ENCODE measurements around the gene PELO.

DNA sequence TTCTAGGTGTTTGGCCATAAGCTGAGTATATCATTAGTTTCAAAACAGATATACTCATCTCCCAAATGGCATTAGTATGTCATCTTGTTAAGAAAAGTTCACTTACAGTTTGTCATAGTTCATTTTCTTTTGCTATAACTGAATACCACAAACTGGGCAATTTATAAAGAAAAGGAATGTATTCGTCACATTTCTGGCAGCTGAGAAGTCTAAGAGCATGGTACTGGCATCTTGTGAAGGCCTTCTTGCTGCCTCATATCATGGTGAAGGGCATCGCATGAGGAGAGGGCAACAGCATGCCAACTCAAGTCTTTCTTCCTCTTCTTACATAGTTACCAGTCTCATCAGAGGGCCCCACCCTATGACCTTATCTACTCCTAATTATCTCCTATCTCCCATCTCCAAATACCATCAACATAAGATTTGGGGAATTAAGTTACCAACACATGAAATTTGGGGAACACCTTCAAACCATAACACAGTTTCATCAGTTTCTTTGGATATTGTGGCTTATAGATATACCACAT lies 20.4 kb upstream of the PELO start:
- TF ChIP-seq, protein P1, sequence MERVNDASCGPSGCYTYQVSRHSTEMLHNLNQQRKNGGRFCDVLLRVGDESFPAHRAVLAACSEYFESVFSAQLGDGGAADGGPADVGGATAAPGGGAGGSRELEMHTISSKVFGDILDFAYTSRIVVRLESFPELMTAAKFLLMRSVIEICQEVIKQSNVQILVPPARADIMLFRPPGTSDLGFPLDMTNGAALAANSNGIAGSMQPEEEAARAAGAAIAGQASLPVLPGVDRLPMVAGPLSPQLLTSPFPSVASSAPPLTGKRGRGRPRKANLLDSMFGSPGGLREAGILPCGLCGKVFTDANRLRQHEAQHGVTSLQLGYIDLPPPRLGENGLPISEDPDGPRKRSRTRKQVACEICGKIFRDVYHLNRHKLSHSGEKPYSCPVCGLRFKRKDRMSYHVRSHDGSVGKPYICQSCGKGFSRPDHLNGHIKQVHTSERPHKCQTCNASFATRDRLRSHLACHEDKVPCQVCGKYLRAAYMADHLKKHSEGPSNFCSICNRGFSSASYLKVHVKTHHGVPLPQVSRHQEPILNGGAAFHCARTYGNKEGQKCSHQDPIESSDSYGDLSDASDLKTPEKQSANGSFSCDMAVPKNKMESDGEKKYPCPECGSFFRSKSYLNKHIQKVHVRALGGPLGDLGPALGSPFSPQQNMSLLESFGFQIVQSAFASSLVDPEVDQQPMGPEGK (CRISPR knock-in tag; IDR thresholded peaks at IDR 0.05; ENCODE audit: borderline replicate concordance) = no peak
- TF ChIP-seq, protein P2, sequence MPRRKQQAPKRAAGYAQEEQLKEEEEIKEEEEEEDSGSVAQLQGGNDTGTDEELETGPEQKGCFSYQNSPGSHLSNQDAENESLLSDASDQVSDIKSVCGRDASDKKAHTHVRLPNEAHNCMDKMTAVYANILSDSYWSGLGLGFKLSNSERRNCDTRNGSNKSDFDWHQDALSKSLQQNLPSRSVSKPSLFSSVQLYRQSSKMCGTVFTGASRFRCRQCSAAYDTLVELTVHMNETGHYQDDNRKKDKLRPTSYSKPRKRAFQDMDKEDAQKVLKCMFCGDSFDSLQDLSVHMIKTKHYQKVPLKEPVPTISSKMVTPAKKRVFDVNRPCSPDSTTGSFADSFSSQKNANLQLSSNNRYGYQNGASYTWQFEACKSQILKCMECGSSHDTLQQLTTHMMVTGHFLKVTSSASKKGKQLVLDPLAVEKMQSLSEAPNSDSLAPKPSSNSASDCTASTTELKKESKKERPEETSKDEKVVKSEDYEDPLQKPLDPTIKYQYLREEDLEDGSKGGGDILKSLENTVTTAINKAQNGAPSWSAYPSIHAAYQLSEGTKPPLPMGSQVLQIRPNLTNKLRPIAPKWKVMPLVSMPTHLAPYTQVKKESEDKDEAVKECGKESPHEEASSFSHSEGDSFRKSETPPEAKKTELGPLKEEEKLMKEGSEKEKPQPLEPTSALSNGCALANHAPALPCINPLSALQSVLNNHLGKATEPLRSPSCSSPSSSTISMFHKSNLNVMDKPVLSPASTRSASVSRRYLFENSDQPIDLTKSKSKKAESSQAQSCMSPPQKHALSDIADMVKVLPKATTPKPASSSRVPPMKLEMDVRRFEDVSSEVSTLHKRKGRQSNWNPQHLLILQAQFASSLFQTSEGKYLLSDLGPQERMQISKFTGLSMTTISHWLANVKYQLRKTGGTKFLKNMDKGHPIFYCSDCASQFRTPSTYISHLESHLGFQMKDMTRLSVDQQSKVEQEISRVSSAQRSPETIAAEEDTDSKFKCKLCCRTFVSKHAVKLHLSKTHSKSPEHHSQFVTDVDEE (CRISPR knock-in tag; IDR thresholded peaks at IDR 0.05) = no peak
- TF ChIP-seq RARB (CRISPR knock-in tag; IDR thresholded peaks at IDR 0.05) (no peak), TCF4 (CRISPR knock-in tag; IDR thresholded peaks at IDR 0.05; ENCODE audit: borderline replicate concordance) (no peak), ZFP30 (CRISPR knock-in tag; IDR thresholded peaks at IDR 0.05) (no peak), ARNTL (CRISPR knock-in tag; IDR thresholded peaks at IDR 0.05; ENCODE audit: borderline replicate concordance, low read depth) (no peak), GLIS3 (CRISPR knock-in tag; IDR thresholded peaks at IDR 0.05) (no peak), TOX (CRISPR knock-in tag; IDR thresholded peaks at IDR 0.05; ENCODE audit: borderline replicate concordance) (no peak), ZFP3 (CRISPR knock-in tag; IDR thresholded peaks at IDR 0.05) (no peak)
